GM23338 (cell line): ENCODE results near the gene MS4A6A.

Experiments
- CREB1 ChIP-seq: fragments of 250-450 bp; sonication (Bioruptor Pico); IDR thresholded peaks from 2 replicates; pipeline ENCODE4 v1.5.0; 2020; ENCODE audit warnings: low read depth, mild to moderate bottlenecking, moderate library complexity
- EZH2 ChIP-seq: fragments of 200-600 bp; sonication (generic); IDR thresholded peaks from one replicate; pipeline ENCODE4 v1.8.0; 2017; ENCODE audit warnings: antibody characterized with exemption, mild to moderate bottlenecking, low read depth; ENCODE audit not compliant: unreplicated experiment
- EZH2phosphoT487 ChIP-seq: fragments of 200-600 bp; sonication (generic); IDR thresholded peaks from one replicate; pipeline ENCODE4 v1.8.1; 2018; ENCODE audit warnings: antibody characterized with exemption; ENCODE audit not compliant: unreplicated experiment
- JUNB ChIP-seq: IDR thresholded peaks from one replicate; pipeline ENCODE4 v1.6.1; 2016; ENCODE audit warnings: antibody characterized with exemption; ENCODE audit not compliant: unreplicated experiment
- NANOG ChIP-seq: IDR thresholded peaks from 2 replicates; pipeline ENCODE4 v1.6.1; 2016; ENCODE audit warnings: antibody characterized with exemption, borderline replicate concordance
- POLR2AphosphoS5 ChIP-seq: IDR thresholded peaks from 2 replicates; pipeline ENCODE4 v1.6.1; 2016; ENCODE audit warnings: antibody characterized with exemption, low read depth
- STAT1 ChIP-seq: IDR thresholded peaks from one replicate; pipeline ENCODE4 v1.6.1; 2016; ENCODE audit warnings: antibody characterized with exemption; ENCODE audit not compliant: unreplicated experiment
- ZNF114 ChIP-seq: fragments of 250-450 bp; sonication (Bioruptor Pico); IDR thresholded peaks from 2 replicates; pipeline ENCODE4 v1.5.0; 2020; ENCODE audit warnings: mild to moderate bottlenecking, moderate library complexity
- ZNF331 ChIP-seq: fragments of 250-450 bp; sonication (Bioruptor Pico); IDR thresholded peaks from 2 replicates; pipeline ENCODE4 v1.5.0; 2020; ENCODE audit warnings: low read depth, mild to moderate bottlenecking, moderate library complexity
- TF ChIP-seq, protein P1 (sequence below), 2 experiments: fragments of 200-600 bp in 1 of 2; sonication (generic) in 1 of 2; conservative IDR thresholded peaks; 2 replicates each; pipeline versions ENCODE4 v1.5.1 to v1.6.1; 2016 to 2017; ENCODE audit warnings: antibody characterized with exemption in 2 of 2, low read depth in 2 of 2, mild to moderate bottlenecking in 2 of 2, moderate library complexity in 1 of 2
- TF ChIP-seq, protein P2 (sequence below): IDR thresholded peaks from one replicate; pipeline ENCODE4 v1.6.1; 2018; ENCODE audit warnings: antibody characterized with exemption; ENCODE audit not compliant: unreplicated experiment
- TF ChIP-seq, protein P3 (sequence below): IDR thresholded peaks from 2 replicates; pipeline ENCODE4 v1.6.1; 2016; ENCODE audit warnings: antibody characterized with exemption

- TF ChIP-seq, protein P1, sequence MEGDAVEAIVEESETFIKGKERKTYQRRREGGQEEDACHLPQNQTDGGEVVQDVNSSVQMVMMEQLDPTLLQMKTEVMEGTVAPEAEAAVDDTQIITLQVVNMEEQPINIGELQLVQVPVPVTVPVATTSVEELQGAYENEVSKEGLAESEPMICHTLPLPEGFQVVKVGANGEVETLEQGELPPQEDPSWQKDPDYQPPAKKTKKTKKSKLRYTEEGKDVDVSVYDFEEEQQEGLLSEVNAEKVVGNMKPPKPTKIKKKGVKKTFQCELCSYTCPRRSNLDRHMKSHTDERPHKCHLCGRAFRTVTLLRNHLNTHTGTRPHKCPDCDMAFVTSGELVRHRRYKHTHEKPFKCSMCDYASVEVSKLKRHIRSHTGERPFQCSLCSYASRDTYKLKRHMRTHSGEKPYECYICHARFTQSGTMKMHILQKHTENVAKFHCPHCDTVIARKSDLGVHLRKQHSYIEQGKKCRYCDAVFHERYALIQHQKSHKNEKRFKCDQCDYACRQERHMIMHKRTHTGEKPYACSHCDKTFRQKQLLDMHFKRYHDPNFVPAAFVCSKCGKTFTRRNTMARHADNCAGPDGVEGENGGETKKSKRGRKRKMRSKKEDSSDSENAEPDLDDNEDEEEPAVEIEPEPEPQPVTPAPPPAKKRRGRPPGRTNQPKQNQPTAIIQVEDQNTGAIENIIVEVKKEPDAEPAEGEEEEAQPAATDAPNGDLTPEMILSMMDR (conservative IDR thresholded peaks at IDR 0.05; ENCODE audit: low read depth in 2 of 2) = no peak
- TF ChIP-seq POLR2AphosphoS5 (no peak), EZH2 (no peak), CREB1 (CRISPR knock-in tag) (no peak), EZH2phosphoT487 (no peak), ZNF331 (no peak), JUNB (no peak), ZNF114 (CRISPR knock-in tag) (no peak), STAT1 (no peak), NANOG (no peak)
- TF ChIP-seq, protein P2, sequence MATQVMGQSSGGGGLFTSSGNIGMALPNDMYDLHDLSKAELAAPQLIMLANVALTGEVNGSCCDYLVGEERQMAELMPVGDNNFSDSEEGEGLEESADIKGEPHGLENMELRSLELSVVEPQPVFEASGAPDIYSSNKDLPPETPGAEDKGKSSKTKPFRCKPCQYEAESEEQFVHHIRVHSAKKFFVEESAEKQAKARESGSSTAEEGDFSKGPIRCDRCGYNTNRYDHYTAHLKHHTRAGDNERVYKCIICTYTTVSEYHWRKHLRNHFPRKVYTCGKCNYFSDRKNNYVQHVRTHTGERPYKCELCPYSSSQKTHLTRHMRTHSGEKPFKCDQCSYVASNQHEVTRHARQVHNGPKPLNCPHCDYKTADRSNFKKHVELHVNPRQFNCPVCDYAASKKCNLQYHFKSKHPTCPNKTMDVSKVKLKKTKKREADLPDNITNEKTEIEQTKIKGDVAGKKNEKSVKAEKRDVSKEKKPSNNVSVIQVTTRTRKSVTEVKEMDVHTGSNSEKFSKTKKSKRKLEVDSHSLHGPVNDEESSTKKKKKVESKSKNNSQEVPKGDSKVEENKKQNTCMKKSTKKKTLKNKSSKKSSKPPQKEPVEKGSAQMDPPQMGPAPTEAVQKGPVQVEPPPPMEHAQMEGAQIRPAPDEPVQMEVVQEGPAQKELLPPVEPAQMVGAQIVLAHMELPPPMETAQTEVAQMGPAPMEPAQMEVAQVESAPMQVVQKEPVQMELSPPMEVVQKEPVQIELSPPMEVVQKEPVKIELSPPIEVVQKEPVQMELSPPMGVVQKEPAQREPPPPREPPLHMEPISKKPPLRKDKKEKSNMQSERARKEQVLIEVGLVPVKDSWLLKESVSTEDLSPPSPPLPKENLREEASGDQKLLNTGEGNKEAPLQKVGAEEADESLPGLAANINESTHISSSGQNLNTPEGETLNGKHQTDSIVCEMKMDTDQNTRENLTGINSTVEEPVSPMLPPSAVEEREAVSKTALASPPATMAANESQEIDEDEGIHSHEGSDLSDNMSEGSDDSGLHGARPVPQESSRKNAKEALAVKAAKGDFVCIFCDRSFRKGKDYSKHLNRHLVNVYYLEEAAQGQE = no peak
- TF ChIP-seq, protein P3, sequence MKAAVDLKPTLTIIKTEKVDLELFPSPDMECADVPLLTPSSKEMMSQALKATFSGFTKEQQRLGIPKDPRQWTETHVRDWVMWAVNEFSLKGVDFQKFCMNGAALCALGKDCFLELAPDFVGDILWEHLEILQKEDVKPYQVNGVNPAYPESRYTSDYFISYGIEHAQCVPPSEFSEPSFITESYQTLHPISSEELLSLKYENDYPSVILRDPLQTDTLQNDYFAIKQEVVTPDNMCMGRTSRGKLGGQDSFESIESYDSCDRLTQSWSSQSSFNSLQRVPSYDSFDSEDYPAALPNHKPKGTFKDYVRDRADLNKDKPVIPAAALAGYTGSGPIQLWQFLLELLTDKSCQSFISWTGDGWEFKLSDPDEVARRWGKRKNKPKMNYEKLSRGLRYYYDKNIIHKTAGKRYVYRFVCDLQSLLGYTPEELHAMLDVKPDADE = no peak
Observed at GRCh38 chr11:60145677-60146076, 37.2 kb downstream of the MS4A6A start.
